HPDE6-E6E7 (cell line): ENCODE measurements around the gene ZNF836.
A peak's percentile ranks its signal among the peaks of the same experiment; 100 is the strongest.
"Not testable (repeated sequence)": the region's sequence is repeated elsewhere in the genome, so short reads cannot be mapped to it uniquely, and the experiment has no call there.

Source experiments
- DNase-seq: peaks from one replicate; pipeline ENCODE4 v3.0.0; 2011; ENCODE audit warnings: missing footprints; ENCODE audit errors: extremely low spot score

ZNF836 gene

DNA sequence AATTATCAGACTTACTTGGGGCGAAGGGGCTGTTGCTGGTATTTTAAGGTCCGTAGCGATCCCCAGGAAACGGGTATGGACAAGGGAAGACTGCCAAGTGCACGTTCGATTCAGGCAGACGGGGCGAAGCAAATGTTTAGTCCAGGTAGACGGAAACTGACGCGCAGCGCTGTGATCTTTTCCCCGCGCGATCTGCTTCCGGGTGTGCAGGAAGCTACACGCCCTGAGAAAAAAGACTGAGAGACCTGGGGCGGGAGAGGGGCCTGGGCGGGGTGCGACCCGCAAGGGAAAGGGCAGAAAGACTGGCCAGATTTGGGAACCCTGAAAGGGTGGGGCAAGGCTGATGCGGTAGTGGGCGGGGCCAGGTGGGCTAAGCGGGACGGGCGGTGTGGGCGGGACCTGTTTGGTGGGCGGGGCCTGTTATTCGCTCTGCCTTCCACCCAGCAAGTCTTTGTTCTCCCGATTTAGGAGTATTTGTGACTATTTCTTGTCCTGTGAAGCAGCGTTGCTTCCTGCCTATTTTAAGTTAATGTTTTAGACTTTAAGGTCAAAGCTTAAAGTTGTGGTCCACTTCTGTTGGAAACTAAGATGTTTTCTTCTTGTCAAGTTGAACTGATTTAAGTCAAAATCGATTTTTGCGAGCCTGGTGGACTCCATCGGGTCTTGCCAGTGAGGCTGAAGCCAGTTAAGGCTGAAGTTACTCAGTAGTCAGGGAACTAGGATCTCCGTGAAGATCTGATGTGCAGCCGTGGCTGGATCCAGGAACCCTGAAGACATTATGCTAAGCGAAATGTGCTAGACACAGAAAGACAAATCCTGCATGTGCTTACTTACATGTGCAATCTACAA lies at the start of gene ZNF836:
Gene ZNF836, minus strand, starts transcription at position 301 of the 849 bp plus-strand sequence. CDS start 3,549 bp downstream, outside the sequence.
- peak; percentile 81 for DNase-seq

DNA sequence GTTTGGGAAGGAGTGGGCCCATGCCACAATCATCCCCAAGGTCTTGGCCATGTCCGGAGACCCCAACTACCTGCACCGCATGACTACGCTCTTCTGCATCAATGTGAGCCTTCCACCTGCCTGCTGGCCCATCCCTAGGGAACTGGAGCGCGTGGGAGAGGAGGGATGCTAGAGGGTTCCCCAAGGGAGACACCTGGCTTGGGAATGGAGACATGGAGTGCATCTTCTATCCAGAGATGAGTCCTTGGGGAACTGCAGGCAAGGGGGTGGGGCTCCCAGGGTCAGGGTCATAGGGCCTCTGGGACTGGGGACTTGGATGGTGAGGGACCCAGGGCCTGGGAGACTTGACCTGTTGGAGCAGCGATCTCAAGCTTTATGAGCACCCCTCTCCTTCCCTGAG lies 49.6 kb upstream of the ZNF836 start:
- DNase-seq: no peak

DNA sequence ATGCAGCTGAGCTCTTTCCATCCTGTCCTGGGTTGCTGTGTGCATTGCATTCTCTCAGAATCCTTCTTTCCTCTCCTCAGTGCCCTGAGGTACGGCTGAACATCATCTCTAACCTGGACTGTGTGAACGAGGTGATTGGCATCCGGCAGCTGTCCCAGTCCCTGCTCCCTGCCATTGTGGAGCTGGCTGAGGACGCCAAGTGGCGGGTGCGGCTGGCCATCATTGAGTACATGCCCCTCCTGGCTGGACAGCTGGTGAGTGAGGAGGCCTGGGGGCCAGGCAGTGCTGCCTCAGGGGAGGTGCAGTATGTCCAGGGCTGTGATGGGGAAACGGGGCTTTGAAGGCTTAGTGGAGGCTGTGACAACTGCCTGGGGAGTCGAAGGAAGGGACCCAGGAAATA lies 48.2 kb upstream of the ZNF836 start:
- DNase-seq: no peak

DNA sequence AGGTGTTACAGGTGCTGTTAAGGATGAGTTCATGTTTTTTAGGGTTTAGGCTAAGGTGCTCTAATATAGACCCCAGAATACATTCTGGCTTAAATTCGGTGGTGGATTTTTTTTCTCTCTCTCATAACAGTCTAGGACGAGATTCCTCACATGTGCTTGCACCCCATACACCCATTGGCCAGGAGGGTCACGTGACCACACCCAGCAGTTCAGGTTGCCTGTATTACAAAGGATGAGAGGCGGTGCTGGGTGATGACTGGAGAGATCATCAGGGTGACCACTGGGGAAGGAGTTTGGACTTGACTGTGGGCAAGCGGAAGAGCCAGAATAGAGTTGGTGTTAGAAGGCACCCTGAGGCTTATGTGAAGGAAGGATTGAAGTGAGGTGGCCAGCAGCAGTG lies 46.2 kb upstream of the ZNF836 start:
- no peak for DNase-seq

DNA sequence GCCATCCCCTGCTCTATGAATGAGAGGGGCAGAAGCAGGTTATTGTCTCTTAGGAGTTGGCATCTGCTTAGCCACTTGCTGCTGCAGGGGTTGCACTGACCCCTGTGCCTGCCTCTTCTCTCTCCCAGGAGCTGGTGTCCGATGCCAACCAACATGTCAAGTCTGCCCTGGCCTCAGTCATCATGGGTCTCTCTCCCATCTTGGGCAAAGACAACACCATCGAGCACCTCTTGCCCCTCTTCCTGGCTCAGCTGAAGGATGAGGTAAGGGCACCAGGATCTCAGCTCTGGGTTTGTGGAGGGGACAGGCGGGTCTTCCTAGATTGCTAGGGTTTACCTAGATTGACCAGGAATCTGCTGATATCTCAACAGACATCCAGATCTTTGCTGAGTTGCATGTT lies 45.0 kb upstream of the ZNF836 start:
- DNase-seq: no peak

DNA sequence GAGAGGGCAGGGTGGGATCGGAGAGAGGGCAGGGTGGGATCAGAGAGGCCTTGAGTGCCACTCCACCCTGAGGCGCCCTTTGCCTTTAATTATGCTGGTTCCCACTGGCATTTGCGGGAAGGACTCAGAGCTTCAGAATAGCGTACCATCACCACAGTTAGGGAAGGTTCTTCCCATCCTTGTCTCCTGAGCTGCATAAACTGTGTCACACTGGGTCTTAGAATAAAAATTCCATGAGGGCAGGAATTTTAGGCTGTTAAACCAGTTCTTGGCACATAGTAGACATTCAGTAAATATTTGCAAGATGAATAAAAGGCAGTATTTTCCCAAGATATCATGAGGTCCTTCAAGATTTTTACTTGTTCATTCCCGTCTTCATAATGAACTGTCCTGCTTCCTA lies 42.8 kb upstream of the ZNF836 start:
- DNase-seq: no peak

DNA sequence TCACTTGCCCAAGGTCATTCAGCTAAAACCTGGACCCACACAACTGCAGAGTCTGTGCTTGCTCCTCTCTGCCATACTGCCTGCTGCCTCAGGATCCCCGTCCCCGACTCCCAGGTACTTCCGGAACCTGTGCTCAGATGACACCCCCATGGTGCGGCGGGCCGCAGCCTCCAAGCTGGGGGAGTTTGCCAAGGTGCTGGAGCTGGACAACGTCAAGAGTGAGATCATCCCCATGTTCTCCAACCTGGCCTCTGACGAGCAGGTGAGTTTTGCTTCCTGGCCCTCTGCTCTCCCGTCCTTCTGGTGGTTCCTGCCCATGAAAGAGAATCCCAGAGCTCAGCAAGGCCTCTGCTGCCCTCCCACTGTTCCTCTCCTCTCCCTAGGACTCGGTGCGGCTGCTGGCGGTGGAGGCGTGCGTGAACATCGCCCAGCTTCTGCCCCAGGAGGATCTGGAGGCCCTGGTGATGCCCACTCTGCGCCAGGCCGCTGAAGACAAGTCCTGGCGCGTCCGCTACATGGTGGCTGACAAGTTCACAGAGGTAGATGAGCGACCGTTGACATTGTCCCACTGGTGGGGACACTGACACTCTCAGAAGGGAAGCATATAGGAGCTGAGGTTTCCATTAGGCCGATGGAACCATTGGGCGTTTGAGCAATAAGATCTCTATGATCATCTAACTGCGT lies 41.3 kb upstream of the ZNF836 start:
- no peak for DNase-seq

DNA sequence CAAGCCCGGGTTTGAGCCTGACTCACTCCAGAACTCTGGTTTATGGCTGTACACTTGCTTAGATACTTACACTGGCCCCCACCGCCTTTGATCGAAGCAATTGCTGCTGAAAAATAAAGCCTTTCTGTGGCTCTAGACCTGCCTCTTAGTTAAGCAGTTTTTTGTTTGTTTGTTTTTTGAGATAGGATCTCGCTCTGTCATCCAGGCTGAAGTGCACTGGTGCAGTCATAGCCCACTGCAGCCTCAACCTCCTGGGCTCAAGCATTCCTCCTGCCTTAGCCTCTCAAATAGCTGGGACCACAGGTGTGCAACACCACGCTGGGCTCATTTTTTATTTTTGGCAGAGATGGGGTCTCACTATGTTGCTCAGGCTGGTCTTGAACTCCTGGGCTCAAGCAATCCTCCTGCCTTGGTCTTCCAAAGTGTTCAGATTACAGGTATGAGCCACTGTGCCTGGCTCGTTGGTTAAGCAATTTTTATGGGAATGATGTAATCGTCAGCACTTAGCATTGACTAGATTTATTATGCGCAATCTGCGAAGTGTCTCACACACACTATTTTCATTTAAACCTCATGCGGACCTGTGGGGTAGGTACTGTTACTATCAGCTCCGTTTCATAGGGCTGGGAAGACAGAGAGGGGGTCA lies 40.6 kb upstream of the ZNF836 start:
- no peak for DNase-seq

DNA sequence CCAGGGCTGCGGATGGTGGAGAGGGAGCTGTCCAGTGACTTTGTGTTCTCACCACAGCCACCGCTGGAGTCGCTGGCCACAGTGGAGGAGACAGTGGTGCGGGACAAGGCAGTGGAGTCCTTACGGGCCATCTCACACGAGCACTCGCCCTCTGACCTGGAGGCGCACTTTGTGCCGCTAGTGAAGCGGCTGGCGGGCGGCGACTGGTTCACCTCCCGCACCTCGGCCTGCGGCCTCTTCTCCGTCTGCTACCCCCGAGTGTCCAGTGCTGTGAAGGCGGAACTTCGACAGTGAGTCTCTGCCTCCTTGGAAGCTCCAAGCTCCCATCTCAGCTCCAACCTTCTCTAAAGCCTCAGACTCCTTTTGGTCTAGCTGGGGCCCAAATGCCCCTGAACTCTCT lies 39.8 kb upstream of the ZNF836 start:
- no peak for DNase-seq

DNA sequence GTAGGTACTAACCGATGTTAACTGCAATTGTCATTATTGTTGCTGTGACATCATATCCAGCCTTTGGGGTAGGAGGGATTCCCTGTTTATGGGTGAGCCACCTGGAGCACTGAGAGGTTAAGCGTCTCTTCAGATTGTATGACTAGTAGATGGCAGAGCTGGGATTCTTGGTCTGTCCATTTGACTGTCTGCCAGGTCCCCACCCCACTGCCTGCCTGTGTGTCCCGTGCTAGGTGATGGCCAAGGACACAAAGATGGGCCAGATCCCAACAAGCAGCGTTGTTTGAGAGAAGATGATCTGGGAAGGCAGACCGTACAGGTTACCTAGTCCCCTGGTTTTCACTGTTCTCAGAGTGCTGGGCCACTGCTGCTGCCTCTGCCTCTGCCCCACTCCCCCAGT lies 35.1 kb upstream of the ZNF836 start:
- no peak for DNase-seq

DNA sequence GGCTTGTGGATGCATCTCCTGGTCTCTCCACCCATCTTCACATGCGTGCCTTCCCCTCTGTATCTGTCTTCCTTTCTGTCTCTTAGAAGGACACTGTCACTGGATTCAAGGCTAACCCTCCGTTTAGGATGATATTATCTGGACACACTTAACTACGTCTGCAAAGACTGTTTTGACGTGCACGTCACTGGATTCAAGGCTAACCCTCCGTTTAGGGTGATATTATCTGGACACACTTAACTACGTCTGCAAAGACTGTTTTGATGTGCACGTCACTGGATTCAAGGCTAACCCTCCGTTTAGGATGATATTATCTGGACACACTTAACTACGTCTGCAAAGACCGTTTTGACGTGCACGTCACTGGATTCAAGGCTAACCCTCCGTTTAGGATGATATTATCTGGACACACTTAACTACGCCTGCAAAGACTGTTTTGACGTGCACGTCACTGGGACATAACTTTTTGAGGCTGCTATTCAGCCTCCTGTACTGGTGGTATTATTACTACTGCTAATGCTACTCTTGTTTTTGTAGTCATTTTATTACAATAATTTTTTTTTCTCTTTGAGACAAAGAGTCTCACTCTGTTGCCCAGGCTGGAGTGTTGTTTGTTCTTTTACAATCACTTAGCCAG lies 29.5 kb upstream of the ZNF836 start:
- not testable (repeated sequence) for DNase-seq

DNA sequence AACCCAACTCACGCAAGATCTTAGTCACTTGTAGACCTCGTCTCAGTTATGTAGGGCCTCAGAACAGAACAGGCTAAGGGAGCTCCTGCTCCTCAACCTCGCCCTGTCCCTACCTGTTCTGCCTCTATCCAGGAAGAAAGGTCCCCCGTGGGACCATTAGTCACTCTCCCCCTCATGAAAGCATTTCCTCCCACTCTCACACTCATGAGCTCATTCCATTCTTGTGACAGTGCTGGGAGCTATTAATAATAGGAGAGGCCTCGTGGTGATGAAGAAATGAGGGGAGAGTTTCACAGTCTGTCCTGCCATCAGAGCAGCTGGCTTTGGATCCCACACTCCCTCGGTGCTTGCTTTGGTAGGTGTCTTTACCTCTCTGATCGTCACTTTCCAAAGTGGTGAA lies 28.6 kb upstream of the ZNF836 start:
- peak; percentile 19 for DNase-seq

DNA sequence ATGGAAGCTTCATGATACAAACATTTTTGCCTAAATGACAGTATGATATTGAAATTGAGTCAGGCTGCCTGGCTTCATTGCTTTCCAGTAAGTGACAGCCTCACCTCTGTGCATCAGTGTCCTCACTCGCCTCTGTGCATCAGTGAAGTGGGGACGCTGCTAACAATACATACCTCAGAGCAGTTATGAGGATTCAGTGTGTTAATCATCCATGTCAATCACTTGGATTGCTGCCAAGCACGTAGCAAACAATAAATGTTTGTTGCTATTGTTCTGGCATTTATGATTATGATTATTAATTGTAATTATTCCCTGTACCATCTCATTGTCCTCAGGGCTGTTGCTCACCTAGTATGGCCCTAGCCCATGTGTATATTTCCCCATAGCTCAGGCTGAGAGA lies 27.3 kb upstream of the ZNF836 start:
- no peak for DNase-seq

DNA sequence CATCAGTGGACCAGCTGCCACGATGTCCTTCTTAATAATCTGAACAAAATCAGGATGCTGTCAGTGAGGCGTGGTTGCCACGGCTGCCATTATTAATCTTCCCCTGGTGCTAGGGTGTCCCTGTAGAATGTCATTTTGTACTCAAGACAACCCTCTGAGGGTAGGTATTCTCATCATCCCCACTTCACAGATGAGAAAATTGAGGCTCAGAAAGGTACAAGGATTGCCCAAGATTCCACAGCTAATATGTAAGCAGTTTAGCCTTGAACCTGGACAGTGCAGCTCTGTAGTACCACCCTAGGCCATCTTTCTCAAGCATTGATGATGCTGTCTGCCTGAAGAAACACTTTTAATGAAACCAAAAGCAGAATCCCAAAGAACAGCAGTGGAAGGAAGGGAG lies 26.5 kb upstream of the ZNF836 start:
- no peak for DNase-seq

DNA sequence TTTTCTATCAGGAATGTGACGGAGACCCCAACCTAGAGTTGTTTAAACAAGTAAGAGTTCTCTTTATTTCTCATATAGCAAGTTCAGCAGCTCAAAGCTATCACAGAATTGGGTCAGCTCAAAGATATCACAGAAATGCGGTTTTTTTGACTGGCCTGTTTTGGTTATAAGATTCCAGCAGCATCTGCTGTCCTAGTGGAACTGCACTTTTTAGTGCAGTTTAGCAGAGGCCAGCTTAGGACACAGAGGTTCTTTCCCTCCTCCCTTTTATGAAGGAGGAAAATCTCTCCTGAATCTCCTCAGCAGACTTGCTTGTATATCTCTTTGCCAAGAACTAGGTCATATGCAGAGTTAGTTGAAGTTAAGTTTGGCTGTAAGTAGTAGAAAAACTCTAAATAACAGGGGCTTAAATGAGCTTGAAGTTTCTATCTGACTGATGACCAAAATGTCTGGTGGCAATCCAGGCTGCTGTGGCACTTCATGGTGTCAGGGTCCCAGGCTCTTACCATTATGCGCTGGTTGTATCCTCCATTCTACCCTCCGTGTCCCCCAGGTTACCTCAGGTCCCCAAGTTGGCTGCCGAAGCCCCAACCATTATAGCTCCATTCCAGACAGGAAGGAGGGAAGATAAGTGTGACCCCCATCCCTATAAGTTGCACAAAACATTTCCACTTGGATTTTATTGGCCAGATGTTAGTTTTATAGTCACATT lies 25.0 kb upstream of the ZNF836 start:
- no peak for DNase-seq

DNA sequence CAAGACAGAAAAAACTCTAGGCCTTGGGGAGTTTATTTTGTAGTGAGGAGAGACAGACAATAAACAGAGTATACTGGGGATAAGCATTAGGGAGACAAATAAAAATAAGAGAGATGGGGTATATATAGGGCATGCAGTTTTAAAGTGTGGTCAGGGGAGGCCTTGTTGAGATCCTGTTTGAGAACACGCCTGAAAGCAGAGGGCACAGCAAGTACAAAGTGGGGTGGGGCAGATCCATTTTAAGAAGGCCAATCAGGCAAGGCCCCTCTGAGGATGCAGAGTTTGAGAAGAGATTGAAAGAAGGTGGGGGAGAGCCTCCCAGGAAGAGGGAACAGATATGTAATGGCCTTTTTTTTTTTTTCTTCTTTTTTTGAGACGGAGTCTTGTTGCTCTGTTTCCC lies 20.5 kb upstream of the ZNF836 start:
- no peak for DNase-seq

DNA sequence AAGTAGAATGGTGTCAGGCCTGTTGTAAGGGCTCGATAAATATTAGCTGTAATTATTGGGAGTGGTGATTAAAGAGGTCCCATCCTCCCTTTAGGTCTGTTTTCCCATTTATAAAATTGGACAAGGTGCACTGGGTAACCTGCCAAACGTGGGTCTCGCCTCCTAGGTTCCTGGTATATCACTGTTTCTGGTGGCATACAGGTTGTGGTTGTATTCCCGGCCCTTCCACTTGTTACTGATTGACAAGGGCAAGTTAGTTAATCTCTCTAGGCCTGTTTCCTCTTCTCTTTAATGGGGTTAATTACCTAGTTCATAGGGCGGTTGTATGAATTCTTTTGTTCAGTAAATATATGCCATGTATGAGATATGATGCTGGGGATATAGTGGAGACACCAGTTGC lies 20.0 kb upstream of the ZNF836 start:
- no peak for DNase-seq

DNA sequence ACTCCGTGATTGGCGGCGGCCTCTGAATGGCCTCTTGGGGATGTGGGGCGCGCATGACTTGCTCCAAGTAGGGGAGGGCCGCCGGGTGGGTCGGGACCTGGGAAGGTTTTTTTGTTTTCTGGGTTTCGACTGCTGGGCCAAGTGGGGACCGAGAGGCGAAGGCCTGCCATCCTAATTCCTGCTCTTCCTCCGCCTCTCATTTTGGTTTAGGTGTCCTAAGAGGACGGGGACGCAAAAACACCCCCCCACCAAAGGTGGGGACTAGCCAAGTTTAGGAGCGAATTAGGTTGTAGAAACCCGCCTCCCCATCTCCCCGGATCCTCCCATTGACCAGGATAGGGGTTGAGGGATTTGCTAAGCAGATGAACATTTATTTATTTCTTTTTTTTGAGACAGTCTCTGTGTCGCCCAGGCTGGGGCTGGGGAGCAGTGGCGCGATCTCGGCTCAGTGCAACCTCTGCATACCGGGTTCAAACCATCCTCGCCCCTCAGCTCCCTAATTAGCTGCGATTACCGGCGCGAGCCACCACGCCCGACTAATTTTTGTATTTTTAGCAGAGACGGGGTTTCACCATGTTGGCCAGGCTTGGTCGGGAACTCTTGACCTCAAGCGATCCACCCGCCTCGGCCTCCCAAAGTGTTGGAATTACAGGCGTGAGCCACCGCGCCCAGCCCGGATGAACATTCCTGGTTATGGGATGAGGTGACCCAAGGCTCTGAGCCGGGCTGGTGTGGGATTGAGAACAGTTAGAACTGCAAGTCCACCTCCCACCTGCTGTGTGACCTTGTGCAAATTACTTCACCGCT lies 19.3 kb upstream of the ZNF836 start:
- peak; percentile 31 for DNase-seq

DNA sequence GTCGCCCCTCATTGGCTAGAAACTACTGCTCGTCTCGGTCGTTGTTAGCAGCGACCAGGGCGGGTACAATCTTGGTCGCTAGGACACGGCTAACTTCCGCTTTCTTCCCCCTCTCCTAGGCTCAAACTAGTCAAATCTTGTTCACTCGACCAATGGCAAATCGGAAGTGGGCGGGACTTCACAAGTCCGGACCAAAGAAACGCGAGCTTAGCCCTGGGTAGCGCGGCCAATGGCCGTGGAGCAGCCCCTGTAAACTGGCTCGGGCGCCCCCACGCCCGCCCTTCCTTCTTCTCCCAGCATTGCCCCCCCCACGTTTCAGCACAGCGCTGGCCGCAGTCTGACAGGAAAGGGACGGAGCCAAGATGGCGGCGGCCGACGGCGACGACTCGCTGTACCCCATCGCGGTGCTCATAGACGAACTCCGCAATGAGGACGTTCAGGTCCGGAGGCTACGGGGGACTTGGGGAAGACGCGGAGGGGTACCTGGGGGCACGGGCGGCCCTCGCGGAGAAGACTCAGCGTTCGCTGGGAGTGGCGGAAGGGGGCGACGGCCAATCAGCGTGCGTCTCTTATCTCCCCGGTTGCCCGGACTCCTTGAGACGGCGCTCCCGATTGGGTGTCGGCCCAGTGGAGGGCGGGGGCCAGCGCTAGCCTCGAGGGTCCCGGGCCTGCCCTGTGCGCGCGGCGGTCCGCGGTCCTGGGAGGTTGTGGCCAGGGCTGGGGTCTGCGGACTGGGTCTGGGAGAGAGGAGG lies 18.5 kb upstream of the ZNF836 start, which contains the start of gene PPP2R1A:
Gene PPP2R1A, plus strand, starts transcription at position 318 of the 752 bp plus-strand sequence. Its CDS starts 45 bp downstream, at position 363.
- peak; percentile 98 for DNase-seq
